HepG2 (cell line): ENCODE data around the gene HEXIM1. TPM values are rescaled to one million over a fixed set of nuclear protein-coding genes. Genes with fewer than 3 reads are reported as not detected.

ENCODE experiments used
- ASH2L ChIP-seq: fragments of 300-600, 200-600 bp; sonication (generic); IDR thresholded peaks from 2 replicates; pipeline ENCODE4 v1.7.0; 2017; ENCODE audit warnings: low read depth, mild to moderate bottlenecking, moderate library complexity, mixed read lengths, low read length; ENCODE audit not compliant: insufficient read length
- BCL6 ChIP-seq: IDR thresholded peaks from 2 replicates; pipeline ENCODE4 v1.6.1; 2016; ENCODE audit warnings: missing genetic modification reagents, missing compliant biosample characterization
- ELF1 ChIP-seq: sonication (generic); formaldehyde crosslinking; IDR thresholded peaks from 2 replicates; pipeline ENCODE4 v1.4.0; 2020; ENCODE audit warnings: missing genetic modification reagents
- ETV5 ChIP-seq: IDR thresholded peaks from 2 replicates; pipeline ENCODE4 v1.6.1; 2018; ENCODE audit warnings: missing biosample characterization, missing genetic modification reagents, inconsistent platforms, borderline replicate concordance
- FOXK2 ChIP-seq: fragments of 450-650 bp; IDR thresholded peaks from 2 replicates; pipeline ENCODE4 v1.6.1; 2016
- FOXP1 ChIP-seq, 2 experiments: fragments of 450-650 bp in 1 of 2; IDR thresholded peaks; 2 replicates each; pipeline ENCODE4 v1.6.1; 2017 to 2018; ENCODE audit warnings: antibody characterized with exemption in 1 of 2
- GTF2F1 ChIP-seq: fragments of 150-350 bp; IDR thresholded peaks from 2 replicates; pipeline ENCODE4 v1.6.1; 2014; ENCODE audit warnings: low read length
- HNRNPK ChIP-seq: fragments of 200-400 bp; formaldehyde crosslinking; IDR thresholded peaks from 2 replicates; pipeline ENCODE4 v1.6.1; 2018; ENCODE audit warnings: low read length, low read depth, moderate library complexity, mild to moderate bottlenecking; ENCODE audit not compliant: poor library complexity, severe bottlenecking
- KDM5B ChIP-seq: sonication (generic); formaldehyde crosslinking; IDR thresholded peaks from 2 replicates; pipeline ENCODE4 v1.4.0; 2020; ENCODE audit warnings: missing genetic modification reagents, mild to moderate bottlenecking, borderline replicate concordance
- MTA1 ChIP-seq: sonication (generic); formaldehyde crosslinking; IDR thresholded peaks from 2 replicates; pipeline ENCODE4 v1.4.0; 2020; ENCODE audit warnings: missing genetic modification reagents, mild to moderate bottlenecking, borderline replicate concordance
- NFKBIZ ChIP-seq: IDR thresholded peaks from 2 replicates; pipeline ENCODE4 v1.6.1; 2018; ENCODE audit warnings: missing genetic modification reagents, missing compliant biosample characterization
- RBAK ChIP-seq: sonication (generic); formaldehyde crosslinking; IDR thresholded peaks from 2 replicates; pipeline ENCODE4 v1.5.1; 2020; ENCODE audit warnings: mild to moderate bottlenecking, missing genetic modification reagents
- SIN3A ChIP-seq: IDR thresholded peaks from 2 replicates; pipeline ENCODE4 v1.6.1; 2011; ENCODE audit warnings: low read depth, mild to moderate bottlenecking, control low read depth, low read length, borderline replicate concordance
- SNAI1 ChIP-seq: sonication (generic); formaldehyde crosslinking; IDR thresholded peaks from 2 replicates; pipeline ENCODE4 v1.5.0; 2020; ENCODE audit warnings: mild to moderate bottlenecking, missing genetic modification reagents, borderline replicate concordance
- SSRP1 ChIP-seq: IDR thresholded peaks from 2 replicates; pipeline ENCODE4 v1.6.1; 2016; ENCODE audit warnings: control low read depth
- TAF15 ChIP-seq: fragments of 200-400 bp; formaldehyde crosslinking; IDR thresholded peaks from one replicate; pipeline ENCODE4 v1.6.1; 2018; ENCODE audit warnings: mild to moderate bottlenecking, low read depth, low read length; ENCODE audit not compliant: poor library complexity, severe bottlenecking
- TEAD3 ChIP-seq: optimal IDR thresholded peaks from 2 replicates; pipeline ENCODE3; 2016; ENCODE audit warnings: borderline replicate concordance
- WIZ ChIP-seq: sonication (generic); formaldehyde crosslinking; IDR thresholded peaks from 2 replicates; pipeline ENCODE4 v1.5.1; 2020; ENCODE audit warnings: mild to moderate bottlenecking, missing genetic modification reagents
- ZBTB7A ChIP-seq: sonication (generic); formaldehyde crosslinking; IDR thresholded peaks from 2 replicates; pipeline ENCODE4 v1.8.0; 2022; ENCODE audit warnings: mild to moderate bottlenecking, missing genetic modification reagents
- ZC3H13 ChIP-seq: sonication (generic); formaldehyde crosslinking; IDR thresholded peaks from 2 replicates; pipeline ENCODE4 v1.8.1; 2023; ENCODE audit warnings: mild to moderate bottlenecking, missing genetic modification reagents, moderate library complexity
- ZNF343 ChIP-seq: sonication (generic); formaldehyde crosslinking; IDR thresholded peaks from 2 replicates; pipeline ENCODE4 v1.4.0; 2020; ENCODE audit warnings: mild to moderate bottlenecking, missing genetic modification reagents
- ZNF367 ChIP-seq: sonication (generic); formaldehyde crosslinking; IDR thresholded peaks from 2 replicates; pipeline ENCODE4 v1.4.0; 2020; ENCODE audit warnings: missing genetic modification reagents, borderline replicate concordance
- ZNF441 ChIP-seq: sonication (generic); formaldehyde crosslinking; IDR thresholded peaks from 2 replicates; pipeline ENCODE4 v1.7.0; 2021; ENCODE audit warnings: missing genetic modification reagents, borderline replicate concordance
- ZNF468 ChIP-seq: sonication (generic); formaldehyde crosslinking; IDR thresholded peaks from 2 replicates; pipeline ENCODE4 v1.8.0; 2022; ENCODE audit warnings: mild to moderate bottlenecking, moderate library complexity, missing genetic modification reagents
- ZNF501 ChIP-seq: sonication (generic); formaldehyde crosslinking; IDR thresholded peaks from 2 replicates; pipeline ENCODE4 v1.5.1; 2020; ENCODE audit warnings: mild to moderate bottlenecking, moderate library complexity, missing genetic modification reagents
- ZNF660 ChIP-seq: sonication (generic); formaldehyde crosslinking; IDR thresholded peaks from 2 replicates; pipeline ENCODE4 v1.5.1; 2020; ENCODE audit warnings: mild to moderate bottlenecking, low read depth, missing genetic modification reagents, borderline replicate concordance
- ZNF878 ChIP-seq: sonication (generic); formaldehyde crosslinking; IDR thresholded peaks from 2 replicates; pipeline ENCODE4 v1.8.1; 2023; ENCODE audit warnings: mild to moderate bottlenecking, missing genetic modification reagents, moderate library complexity
- ZSCAN9 ChIP-seq: IDR thresholded peaks from 2 replicates; pipeline ENCODE4 v1.6.1; 2016; ENCODE audit warnings: borderline replicate concordance
- polyA plus RNA-seq, 8 experiments: library from polyadenylated mRNA; depleted of rRNA in 3 of 8; stranded (reverse) in 7 of 8; unstranded in 1 of 8; fragments of >200 nt; fragmentation: Illumina TruSeq in 4 of 8; extraction: Trizol in 4 of 8; gene quantifications; 2 replicates each; pipeline versions ENCODE4 v1.2.1 to v1.2.3, GENCODE V29; 2011 to 2016; ENCODE audit warnings: low read depth in 4 of 8, missing spikeins in 1 of 8, mixed read lengths in 1 of 8; ENCODE audit not compliant: insufficient read depth in 1 of 8
- total RNA-seq, 5 experiments: library from RNA; depleted of rRNA; stranded (reverse); fragments of >200 nt; fragmentation: Illumina TruSeq; extraction: Trizol; gene quantifications; 2 replicates each; pipeline ENCODE4 v1.2.3, GENCODE V29; 2016; ENCODE audit warnings: low read depth in 1 of 5
- TF ChIP-seq, protein P1 (sequence below): sonication (generic); formaldehyde crosslinking; IDR thresholded peaks from 2 replicates; pipeline ENCODE4 v1.4.0; 2020; ENCODE audit warnings: mild to moderate bottlenecking, missing genetic modification reagents
- TF ChIP-seq, protein P2 (sequence below): sonication (generic); formaldehyde crosslinking; IDR thresholded peaks from 2 replicates; pipeline ENCODE4 v1.5.0; 2020; ENCODE audit warnings: mild to moderate bottlenecking, missing genetic modification reagents

HEXIM1 gene
- total and polyA plus RNA-seq, 2 of the 13 experiments (the other 11 are each of a cell fraction or from before 2014, with no cell fraction given) = 10.5 to 16.6 TPM

DNA sequence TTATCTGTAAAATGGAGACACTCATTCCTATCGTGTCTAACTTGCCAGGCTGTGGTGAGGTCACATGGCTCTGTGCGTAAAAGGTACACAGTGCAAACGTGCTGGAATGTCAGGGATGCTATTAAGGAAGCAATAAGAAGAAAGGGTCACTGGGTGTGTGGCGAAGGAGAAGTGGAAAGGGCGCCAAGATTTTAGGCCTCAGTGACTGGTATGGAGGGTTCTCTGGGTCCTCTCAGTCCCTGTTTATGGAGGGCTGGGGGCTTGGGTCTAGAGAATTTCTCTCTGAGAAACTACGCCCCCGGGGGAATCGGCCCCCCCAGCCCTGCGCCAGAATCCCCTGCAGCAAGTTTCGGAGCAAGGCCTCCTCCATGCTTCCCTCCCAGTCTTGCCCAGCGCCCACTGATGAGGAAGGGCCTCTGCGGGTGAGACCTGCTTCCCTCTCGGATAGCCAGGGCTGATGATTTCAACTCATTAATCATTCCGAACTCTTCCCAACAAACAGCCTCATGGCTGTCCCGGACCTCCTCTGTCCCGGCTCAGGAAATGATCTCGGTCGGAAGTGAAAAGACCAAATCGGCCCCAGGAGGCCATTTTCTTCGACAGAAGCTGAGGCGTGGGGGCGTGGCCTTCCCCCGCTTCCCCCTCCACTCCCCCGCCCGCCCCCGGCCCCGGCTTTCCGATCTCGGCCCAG, 1.2 kb upstream of the HEXIM1 start (continued):
- TF ChIP-seq, protein P1, sequence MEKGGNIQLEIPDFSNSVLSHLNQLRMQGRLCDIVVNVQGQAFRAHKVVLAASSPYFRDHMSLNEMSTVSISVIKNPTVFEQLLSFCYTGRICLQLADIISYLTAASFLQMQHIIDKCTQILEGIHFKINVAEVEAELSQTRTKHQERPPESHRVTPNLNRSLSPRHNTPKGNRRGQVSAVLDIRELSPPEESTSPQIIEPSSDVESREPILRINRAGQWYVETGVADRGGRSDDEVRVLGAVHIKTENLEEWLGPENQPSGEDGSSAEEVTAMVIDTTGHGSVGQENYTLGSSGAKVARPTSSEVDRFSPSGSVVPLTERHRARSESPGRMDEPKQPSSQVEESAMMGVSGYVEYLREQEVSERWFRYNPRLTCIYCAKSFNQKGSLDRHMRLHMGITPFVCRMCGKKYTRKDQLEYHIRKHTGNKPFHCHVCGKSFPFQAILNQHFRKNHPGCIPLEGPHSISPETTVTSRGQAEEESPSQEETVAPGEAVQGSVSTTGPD (CRISPR knock-in tag) = no peak
- TF ChIP-seq MTA1 (CRISPR knock-in tag) (no peak), SSRP1 (CRISPR knock-in tag) (peak; percentile 10; the same call in 1 of the 2 replicates), ZC3H13 (CRISPR knock-in tag) (peak; percentile 56; the same call in 1 of the 2 replicates), KDM5B (CRISPR knock-in tag) (peak; percentile 49; the same call in 1 of the 2 replicates), ZNF468 (CRISPR knock-in tag) (0 out of 2 replicates have a peak, but pooled peaks have one; percentile 7), ZSCAN9 (CRISPR knock-in tag) (no peak), ZNF441 (CRISPR knock-in tag) (no peak), ETV5 (no peak), GTF2F1 (no peak), ZNF878 (CRISPR knock-in tag) (no peak), ZNF343 (CRISPR knock-in tag) (no peak), ZNF367 (CRISPR knock-in tag) (no peak), SIN3A (peak; percentile 53; the same call in 1 of the 2 replicates), HNRNPK (no peak), RBAK (CRISPR knock-in tag) (no peak), WIZ (peak; percentile 57; the same call in 1 of the 2 replicates), ELF1 (CRISPR knock-in tag) (peak; percentile 10), TEAD3 (CRISPR knock-in tag) (peak; percentile 59), FOXK2 (no peak), ZNF660 (no peak), SNAI1 (CRISPR knock-in tag) (no peak; the same call in 1 of the 2 replicates), TAF15 (no peak), NFKBIZ (CRISPR knock-in tag) (no peak), FOXP1 (IDR thresholded peaks at IDR 0.05) (no peak), FOXP1 (CRISPR knock-in tag; IDR thresholded peaks at IDR 0.05) (no peak), ZNF501 (CRISPR knock-in tag) (peak; percentile 42; the same call in 1 of the 2 replicates), BCL6 (no peak), ASH2L (no peak), ZBTB7A (CRISPR knock-in tag) (no peak)
- TF ChIP-seq, protein P2, sequence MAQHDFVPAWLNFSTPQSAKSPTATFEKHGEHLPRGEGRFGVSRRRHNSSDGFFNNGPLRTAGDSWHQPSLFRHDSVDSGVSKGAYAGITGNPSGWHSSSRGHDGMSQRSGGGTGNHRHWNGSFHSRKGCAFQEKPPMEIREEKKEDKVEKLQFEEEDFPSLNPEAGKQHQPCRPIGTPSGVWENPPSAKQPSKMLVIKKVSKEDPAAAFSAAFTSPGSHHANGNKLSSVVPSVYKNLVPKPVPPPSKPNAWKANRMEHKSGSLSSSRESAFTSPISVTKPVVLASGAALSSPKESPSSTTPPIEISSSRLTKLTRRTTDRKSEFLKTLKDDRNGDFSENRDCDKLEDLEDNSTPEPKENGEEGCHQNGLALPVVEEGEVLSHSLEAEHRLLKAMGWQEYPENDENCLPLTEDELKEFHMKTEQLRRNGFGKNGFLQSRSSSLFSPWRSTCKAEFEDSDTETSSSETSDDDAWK = no peak
